GM12878 (cell line): ENCODE results near the gene NOL11. TPM values are rescaled to one million over a fixed set of nuclear protein-coding genes. Genes with fewer than 3 reads are reported as not detected.

ENCODE experiments used
- ATAC-seq: fragments of 200-7000 bp; cut with Tn5 transposase; 3 replicates; pipeline ENCODE4 v1.9.1; 2020; ENCODE audit warnings: mild to moderate bottlenecking, moderate library complexity
- BruUV-seq: library from RNA; stranded (reverse); fragments of 400-500 nt; replicated peaks from 2 replicates; lab custom pipeline; 2021; lab: Mats Ljungman, UMichigan
- CTCF ChIA-PET: fragments of 300-600 bp; sonication (Branson Sonifier 250); formaldehyde crosslinking; extraction: SDS; loops from one replicate; lab custom pipeline; 2021; ENCODE audit warnings: inconsistent platforms; lab: Yijun Ruan, JAX
- POLR2A ChIA-PET: fragments of 350-600 bp; formaldehyde crosslinking; extraction: SDS; loops from one replicate; lab custom pipeline; 2021; ENCODE audit warnings: inconsistent platforms; lab: Charles Lee
- RAD21 ChIA-PET: fragments of 300-600 bp; sonication (Branson Sonifier 250); formaldehyde crosslinking; loops from one replicate; lab custom pipeline; 2023; ENCODE audit warnings: antibody characterized with exemption; ENCODE audit not compliant: unreplicated experiment; lab: Charles Lee
- SMC1A ChIA-PET: fragments of 300-600 bp; sonication (Branson Sonifier 250); formaldehyde crosslinking; loops from one replicate; lab custom pipeline; 2023; ENCODE audit not compliant: unreplicated experiment, uncharacterized antibody; lab: Charles Lee
- DNase-seq: peaks from one replicate; pipeline ENCODE4 v3.0.0-alpha.2; 2011; ENCODE audit warnings: low read depth, low spot score
- FAIRE-seq: peaks from 3 replicates; lab custom pipeline; 2011; peaks lifted over from hg19 to GRCh38; lab: Jason Lieb, UNC
- H2AFZ ChIP-seq: 2 replicates; pipeline ENCODE4 v1.6.0; 2011; ENCODE audit warnings: low read depth, low read length, control low read depth; ENCODE audit not compliant: control insufficient read depth
- H3K27ac ChIP-seq: 2 replicates; pipeline ENCODE4 v1.5.1; 2011; ENCODE audit warnings: control low read depth; ENCODE audit not compliant: control insufficient read depth, insufficient read depth
- H3K27me3 ChIP-seq, 2 experiments: replicated peaks in 1 of 2; 2 replicates each; pipeline versions ENCODE4 v1.6.0 to v1.6.1; 2011; ENCODE audit warnings: low read length in 1 of 2; ENCODE audit not compliant: control insufficient read depth in 2 of 2, insufficient read depth in 2 of 2
- H3K36me3 ChIP-seq, 2 experiments: 2 replicates each; pipeline ENCODE4 v1.5.1; 2011; ENCODE audit warnings: low read length in 1 of 2; ENCODE audit not compliant: control insufficient read depth in 2 of 2, insufficient read depth in 2 of 2
- H3K4me1 ChIP-seq: 2 replicates; pipeline ENCODE4 v1.6.1; 2011; ENCODE audit warnings: mild to moderate bottlenecking, low read length, moderate library complexity, mixed read lengths; ENCODE audit not compliant: control insufficient read depth, insufficient read depth
- H3K4me2 ChIP-seq: 2 replicates; pipeline ENCODE4 v1.6.0; 2011; ENCODE audit warnings: control low read depth; ENCODE audit not compliant: control insufficient read depth, insufficient read depth
- H3K4me3 ChIP-seq: fragments of 200-600 bp; sonication (generic); 2 replicates; pipeline ENCODE4 v1.5.1; 2016
- H3K79me2 ChIP-seq: 2 replicates; pipeline ENCODE4 v1.6.0; 2011; ENCODE audit warnings: low read length; ENCODE audit not compliant: control insufficient read depth, insufficient read depth
- H3K9ac ChIP-seq: 2 replicates; pipeline ENCODE4 v1.8.0; 2011; ENCODE audit warnings: low read length, control low read depth, mixed read lengths; ENCODE audit not compliant: control insufficient read depth, insufficient read depth
- H3K9me3 ChIP-seq: replicated peaks from 3 replicates; pipeline ENCODE4 v1.5.1; 2011; ENCODE audit warnings: mild to moderate bottlenecking, low read length; ENCODE audit not compliant: control insufficient read depth, insufficient read depth
- H4K20me1 ChIP-seq: 2 replicates; pipeline ENCODE4 v1.6.0; 2011; ENCODE audit not compliant: control insufficient read depth, insufficient read depth
- ATF2 ChIP-seq: IDR thresholded peaks from 2 replicates; pipeline ENCODE4 v1.6.1; 2012; ENCODE audit warnings: low read length, inconsistent platforms
- FOS ChIP-seq: IDR thresholded peaks from 3 replicates; pipeline ENCODE4 v1.6.1; 2011; ENCODE audit warnings: borderline replicate concordance; ENCODE audit not compliant: insufficient read length; ENCODE audit errors: extremely low read depth
- MTA2 ChIP-seq: fragments of 450-650 bp; IDR thresholded peaks from 2 replicates; pipeline ENCODE4 v1.6.1; 2016; ENCODE audit warnings: low read depth, mild to moderate bottlenecking, moderate library complexity
- MXI1 ChIP-seq: fragments of 150-350 bp; IDR thresholded peaks from 2 replicates; pipeline ENCODE4 v1.6.1; 2011; ENCODE audit warnings: low read depth, mild to moderate bottlenecking, inconsistent platforms, low read length, improper control_type of control experiment
- MYB ChIP-seq: fragments of 150-350 bp; IDR thresholded peaks from 2 replicates; pipeline ENCODE4 v1.6.1; 2014; ENCODE audit warnings: mild to moderate bottlenecking, low read depth, low read length, borderline replicate concordance
- PML ChIP-seq: IDR thresholded peaks from 2 replicates; pipeline ENCODE4 v1.6.1; 2012; ENCODE audit warnings: low read length, inconsistent platforms
- RAD51 ChIP-seq: fragments of 450-650 bp; IDR thresholded peaks from 2 replicates; pipeline ENCODE4 v1.6.1; 2016; ENCODE audit warnings: moderate library complexity, mild to moderate bottlenecking, inconsistent platforms
- RFX5 ChIP-seq: IDR thresholded peaks from 2 replicates; pipeline ENCODE4 v1.6.1; 2011; ENCODE audit warnings: low read depth, low read length, improper control_type of control experiment
- SKIL ChIP-seq: fragments of 450-650 bp; IDR thresholded peaks from 2 replicates; pipeline ENCODE4 v1.6.1; 2017; ENCODE audit warnings: mild to moderate bottlenecking, low read depth, inconsistent platforms; ENCODE audit not compliant: poor library complexity, severe bottlenecking
- SMAD1 ChIP-seq: fragments of 450-650 bp; IDR thresholded peaks from 2 replicates; pipeline ENCODE4 v1.6.1; 2018; ENCODE audit warnings: mild to moderate bottlenecking, low read depth; ENCODE audit not compliant: partially characterized antibody
- TCF3 ChIP-seq: IDR thresholded peaks from 2 replicates; pipeline ENCODE4 v1.6.1; 2012; ENCODE audit warnings: low read depth, mild to moderate bottlenecking, low read length, borderline replicate concordance; ENCODE audit not compliant: insufficient read depth
- USF1 ChIP-seq: IDR thresholded peaks from 2 replicates; pipeline ENCODE4 v1.6.1; 2011; ENCODE audit warnings: borderline replicate concordance, low read depth, mild to moderate bottlenecking, moderate library complexity, mixed read lengths, low read length; ENCODE audit not compliant: insufficient read depth; ENCODE audit errors: extremely low read length
- WGBS: methylation state at CpG from one replicate; pipeline ENCODE4 v1.1.6; 2016; ENCODE audit warnings: low lambda C conversion rate; ENCODE audit not compliant: insufficient replicate concordance, insufficient coverage; ENCODE audit errors: missing lambda C conversion rate; 5-methylcytosine and 5-hydroxymethylcytosine counted together
- in situ Hi-C: fragments of 300-500 bp; cut with MboI; formaldehyde crosslinking; loops from 9 replicates; pipeline ENCODE4 v1.14.3; 2018; ENCODE audit warnings: mixed read lengths
- intact Hi-C: fragments of 100-400 bp; cut with micrococcal nuclease; formaldehyde crosslinking; loops from one replicate; pipeline ENCODE4 v1.14.2; 2022; ENCODE audit not compliant: unreplicated experiment
- polyA plus RNA-seq, 11 experiments: library from polyadenylated mRNA; depleted of rRNA in 4 of 11; unstranded in 6 of 11; stranded (reverse) in 5 of 11; fragments of >200 nt; fragmentation: Nextera tagmentation in 4 of 11; fragmentation: Illumina TruSeq in 1 of 11; extraction: Ambion mirVana in 4 of 11; extraction: Trizol in 1 of 11; gene quantifications; 1 replicate in 1 of 11; 2 replicates in 10 of 11; pipeline versions ENCODE4 v1.2.1 to v1.2.3, GENCODE V29; 2011 to 2016; ENCODE audit warnings: inconsistent platforms in 2 of 11, missing spikeins in 2 of 11, low read depth in 1 of 11
- total RNA-seq, 4 experiments: library from RNA; depleted of rRNA in 3 of 4; stranded (reverse); fragments of >200 nt in 3 of 4; fragmentation: Illumina TruSeq in 1 of 4; extraction: Trizol in 1 of 4; gene quantifications; 2 replicates each; pipeline versions ENCODE4 v1.2.1 to v1.2.3, GENCODE V29; 2013 to 2021

NOL11 gene
- total and polyA plus RNA-seq, 10 of the 15 experiments (the other 5 are each of a cell fraction or from before 2014, with no cell fraction given), result 54.8 to 130 (median 94.6) TPM

- ChIA-PET SMC1A (interaction anchor here (0.6 to 2.6 kb wide), 21 partner anchors 11 to 327 kb away, joined by 3 to 15 read pairs (median 4); no protein-coding TSS in a partner anchor), POLR2A (interaction anchor here (0.8 to 3.8 kb wide), 2 partner anchors 39 to 42 kb away, joined by 3 to 19 read pairs; no protein-coding TSS in a partner anchor), CTCF (interaction anchor here (0.5 to 6.7 kb wide), 24 partner anchors 9 to 611 kb away, joined by 3 to 84 read pairs (median 4); no protein-coding TSS in a partner anchor), RAD21 (interaction anchor here (0.5 to 4.7 kb wide), 16 partner anchors 8 to 325 kb away, joined by 3 to 80 read pairs (median 4); no protein-coding TSS in a partner anchor)
- DNase-seq, result peak; percentile 37
- no peaks in the 10 kb centered on the region for H4K20me1 ChIP-seq
- no peak overlapping the region for H3K4me3 ChIP-seq
- peak; percentile 91 for FAIRE-seq
- no peaks in the 10 kb centered on the region for H3K79me2 ChIP-seq
- in situ Hi-C loops, result loop anchor here (5.0 kb wide), 1 partner anchor 312 kb away; the partner anchor contains the start of gene PITPNC1
- BruUV-seq, result no TSS peak
- intact Hi-C loops, result loop anchor here (1.0 to 5.0 kb wide), 5 partner anchors 42 to 315 kb away; no protein-coding TSS in a partner anchor
- peak overlapping the region; percentile 24; the same call in 1 of the 2 replicates for H3K27ac ChIP-seq
- no peak overlapping the region for H3K4me2 ChIP-seq
- H3K4me1 ChIP-seq, result peaks cover 10% of the 10 kb centered on the region
- H3K9me3 ChIP-seq, result no peaks in the 10 kb centered on the region
- no peaks in the 10 kb centered on the region; a peak in 1 of 4 replicates for H3K36me3 ChIP-seq
- no peaks in the 10 kb centered on the region for H3K27me3 ChIP-seq
- ATAC-seq, result peak; percentile 82
- H3K9ac ChIP-seq, result no peak overlapping the region
- WGBS, result 48% methylated on average over 2 of the region's 2 CpGs
- no peak overlapping the region for H2AFZ ChIP-seq
- no peak for TF ChIP-seq MXI1
- TF ChIP-seq TCF3, result no peak
- no peak for TF ChIP-seq RAD51
- no peak for TF ChIP-seq RFX5
- no peak for TF ChIP-seq USF1
- TF ChIP-seq MTA2, result no peak
- no peak for TF ChIP-seq MYB
- TF ChIP-seq ATF2, result no peak
- no peak for TF ChIP-seq SMAD1
- TF ChIP-seq PML, result no peak; the same call in 1 of the 2 replicates
- TF ChIP-seq FOS, result no peak
- TF ChIP-seq SKIL, result peak; percentile 47
Measured at GRCh38 chr17:67689534-67690177, 28.1 kb upstream of the NOL11 start.
